ENCODE results near the gene PDPK1. TPM values are rescaled to one million over a fixed set of nuclear protein-coding genes. Genes with fewer than 3 reads are reported as not detected.

PDPK1 gene
- total RNA-seq, 2 donors from 2014 or later: 29.2 to 30.3 TPM

- WGBS, 2 experiments (ENCODE audit: insufficient coverage in 1 of 2, insufficient read length in 1 of 2): 82 to 83% methylated on average over 7 to 22 of the region's 22 CpGs
- H3K27me3 ChIP-seq (ENCODE audit: control insufficient read depth, insufficient read depth, low read length, poor library complexity, severe bottlenecking): no peaks in the 10 kb centered on the region
- H3K4me1 ChIP-seq (ENCODE audit: control insufficient read depth, insufficient read depth, low read length): peaks cover 13% of the 10 kb centered on the region
- H3K4me3 ChIP-seq (ENCODE audit: low read length): no peak overlapping the region
- Mint-ChIP-seq H3K4me1 (peaks cover 35% of the 10 kb centered on the region), H3K9me3 (no peaks in the 10 kb centered on the region), H3K27ac (peak overlapping the region; percentile 94), H3K4me3 (peak overlapping the region; percentile 73), H3K27me3 (ENCODE audit: insufficient read depth) (no peaks in the 10 kb centered on the region), H3K36me3 (ENCODE audit: low read depth) (peaks cover 39% of the 10 kb centered on the region)
- H3K27ac ChIP-seq (ENCODE audit: low read depth, low read length): peak overlapping the region; percentile 44
- DNase-seq: no peak
- no peaks in the 10 kb centered on the region for H3K9me3 ChIP-seq (ENCODE audit: control insufficient read depth, low read length)
- TF ChIP-seq CTCF (conservative IDR thresholded peaks at IDR 0.05): no peak
- H3K36me3 ChIP-seq (ENCODE audit: control insufficient read depth, insufficient read depth, low read length): peaks cover 48% of the 10 kb centered on the region
- H3K9ac ChIP-seq (ENCODE audit: extremely low read depth, low read length, poor library complexity, severe bottlenecking): no peak overlapping the region
Observed at GRCh38 chr16:2519711-2520080, 18.1 kb upstream of the PDPK1 start.

- Histone ChIP-seq H3K9me3 (ENCODE audit: control insufficient read depth, low read length) (no peaks in the 10 kb centered on the region), H3K9ac (ENCODE audit: extremely low read depth, low read length, poor library complexity, severe bottlenecking) (peak within 1 kb of the TSS; percentile 83), H3K27me3 (ENCODE audit: control insufficient read depth, insufficient read depth, low read length, poor library complexity, severe bottlenecking) (no peaks in the 10 kb centered on the region), H3K4me1 (ENCODE audit: control insufficient read depth, insufficient read depth, low read length) (peaks cover 10% of the 10 kb centered on the region), H3K36me3 (ENCODE audit: control insufficient read depth, insufficient read depth, low read length) (peaks cover 53% of the 10 kb centered on the region), H3K27ac (ENCODE audit: low read depth, low read length) (peak within 1 kb of the TSS; percentile 44), H3K4me3 (ENCODE audit: low read length) (peak within 1 kb of the TSS; percentile 88)
- DNase-seq: peak; percentile 95
- Mint-ChIP-seq H3K27ac (peak within 1 kb of the TSS; percentile 94), H3K9me3 (no peaks in the 10 kb centered on the region), H3K4me1 (peaks cover 34% of the 10 kb centered on the region), H3K27me3 (ENCODE audit: insufficient read depth) (no peaks in the 10 kb centered on the region), H3K4me3 (peak within 1 kb of the TSS; percentile 73), H3K36me3 (ENCODE audit: low read depth) (peaks cover 43% of the 10 kb centered on the region)
- WGBS, 2 experiments (ENCODE audit: insufficient coverage in 1 of 2, insufficient read length in 1 of 2): 0 to 1% methylated on average over 21 to 83 of the region's 83 CpGs
- no peak for TF ChIP-seq CTCF (conservative IDR thresholded peaks at IDR 0.05)
Observed at GRCh38 chr16:2520097-2520783, 17.6 kb upstream of the PDPK1 start, which contains the start of gene AMDHD2. Gene AMDHD2, plus strand, starts transcription at chr16:2520371. Its CDS starts 88 bp downstream, at chr16:2520459.

- Mint-ChIP-seq H3K27me3 (ENCODE audit: insufficient read depth) (no peaks in the 10 kb centered on the region), H3K4me1 (peaks cover 27% of the 10 kb centered on the region), H3K9me3 (no peaks in the 10 kb centered on the region), H3K27ac (peak overlapping the region; percentile 93), H3K36me3 (ENCODE audit: low read depth) (peaks cover 42% of the 10 kb centered on the region), H3K4me3 (peak overlapping the region; percentile 73)
- no peak for TF ChIP-seq CTCF (conservative IDR thresholded peaks at IDR 0.05)
- WGBS, 2 experiments (ENCODE audit: insufficient coverage in 1 of 2, insufficient read length in 1 of 2): 29 to 50% methylated on average over 21 to 39 of the region's 41 CpGs
- Histone ChIP-seq H3K27me3 (ENCODE audit: control insufficient read depth, insufficient read depth, low read length, poor library complexity, severe bottlenecking) (no peaks in the 10 kb centered on the region), H3K9me3 (ENCODE audit: control insufficient read depth, low read length) (no peaks in the 10 kb centered on the region), H3K36me3 (ENCODE audit: control insufficient read depth, insufficient read depth, low read length) (peaks cover 52% of the 10 kb centered on the region), H3K27ac (ENCODE audit: low read depth, low read length) (no peak overlapping the region), H3K9ac (ENCODE audit: extremely low read depth, low read length, poor library complexity, severe bottlenecking) (peak overlapping the region; percentile 83), H3K4me3 (ENCODE audit: low read length) (peak overlapping the region; percentile 88), H3K4me1 (ENCODE audit: control insufficient read depth, insufficient read depth, low read length) (peaks cover 8% of the 10 kb centered on the region)
- peak; percentile 70 for DNase-seq
Observed at GRCh38 chr16:2520784-2521531, 16.9 kb upstream of the PDPK1 start.
